ENCODE measurements around the gene TLK1.

Gene TLK1

DNA sequence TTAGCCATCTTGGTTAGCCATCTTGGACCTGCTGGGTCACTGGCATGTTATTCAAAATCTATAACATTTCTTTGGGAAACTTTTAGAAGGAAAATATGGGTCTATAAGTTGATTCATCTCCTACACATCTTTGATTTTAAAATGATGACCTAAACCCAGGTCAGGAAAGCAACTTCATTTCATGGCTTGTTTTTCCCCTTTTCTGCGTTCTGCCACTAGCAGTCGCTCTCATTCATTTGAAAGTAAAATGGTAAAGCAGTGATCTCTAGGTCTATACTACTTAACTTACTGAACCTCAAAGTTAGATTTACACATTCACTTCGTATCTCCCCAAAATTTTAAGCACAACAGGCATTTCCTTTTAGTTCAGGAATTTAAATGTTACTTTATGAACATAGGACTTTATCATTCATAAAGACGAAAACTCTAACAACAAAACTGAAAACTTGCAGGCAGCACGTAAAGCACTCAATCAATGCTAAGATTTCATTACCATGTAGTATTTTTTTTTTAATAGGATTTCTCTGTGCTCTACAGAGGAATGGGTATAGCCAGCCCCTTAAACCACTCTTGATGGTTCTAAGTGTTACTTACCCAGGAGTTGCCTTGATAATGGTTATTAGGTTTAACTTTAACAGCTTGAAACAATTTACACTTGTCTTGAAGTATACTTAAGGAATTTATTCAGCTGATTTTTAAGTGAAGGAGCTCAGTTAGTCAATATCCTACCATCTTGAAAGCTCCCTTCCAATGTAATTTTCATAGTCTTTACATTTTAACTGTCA is 169.1 kb downstream of the TLK1 start:
- peak; percentile 69 for FAIRE-seq

DNA sequence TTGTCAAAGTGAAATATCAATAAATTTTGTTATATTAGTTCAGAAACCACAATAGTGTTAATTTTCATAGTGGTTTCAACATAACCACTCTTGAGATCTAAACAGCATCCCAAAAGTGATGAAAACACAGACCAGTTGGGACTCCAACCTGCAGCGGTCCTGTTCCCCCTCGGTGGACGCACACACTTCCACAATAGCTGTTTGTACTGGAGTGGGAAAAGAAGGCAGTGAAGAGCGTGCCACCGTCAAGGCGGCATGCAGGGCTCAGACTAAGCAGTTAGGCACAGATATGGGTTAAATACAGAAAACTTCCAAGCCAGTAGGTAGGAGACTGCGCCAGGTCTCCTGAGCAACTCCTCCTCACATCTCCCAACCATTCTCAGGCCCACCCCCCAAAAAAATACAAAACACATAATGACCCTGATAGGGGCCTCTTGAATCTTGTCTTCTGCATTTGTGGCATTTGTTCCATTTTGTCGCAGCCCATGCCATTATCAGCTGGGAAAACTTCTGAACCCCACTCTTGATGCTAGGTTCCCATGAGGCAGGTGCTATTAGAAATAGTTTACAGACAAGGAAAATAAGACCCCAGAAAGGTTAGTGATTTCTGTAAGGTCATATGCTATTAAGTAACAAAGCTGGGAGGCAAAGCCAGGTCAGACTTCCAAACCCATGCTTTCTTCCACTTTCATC is 174.0 kb downstream of the TLK1 start:
- FAIRE-seq, result no peak

DNA sequence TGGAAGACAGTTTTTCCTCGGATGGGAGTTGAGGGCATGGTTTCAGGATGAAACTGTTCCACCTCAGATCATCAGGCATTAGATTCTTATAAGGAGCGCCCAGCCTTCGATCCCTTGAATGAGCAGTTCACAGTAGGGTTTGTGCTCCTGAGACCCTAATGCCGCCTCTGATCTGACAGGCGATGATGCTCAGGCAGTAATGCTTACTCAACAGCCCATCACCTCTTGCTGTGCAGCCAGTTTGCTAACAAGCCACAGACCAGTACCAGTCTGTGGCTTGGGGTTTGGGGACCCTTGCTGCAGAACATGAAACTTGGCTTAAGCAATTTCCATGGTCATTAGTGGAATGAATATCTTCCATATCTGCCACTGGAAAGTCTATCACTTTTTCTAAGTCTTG is 175.3 kb downstream of the TLK1 start:
- FAIRE-seq, result no peak

DNA sequence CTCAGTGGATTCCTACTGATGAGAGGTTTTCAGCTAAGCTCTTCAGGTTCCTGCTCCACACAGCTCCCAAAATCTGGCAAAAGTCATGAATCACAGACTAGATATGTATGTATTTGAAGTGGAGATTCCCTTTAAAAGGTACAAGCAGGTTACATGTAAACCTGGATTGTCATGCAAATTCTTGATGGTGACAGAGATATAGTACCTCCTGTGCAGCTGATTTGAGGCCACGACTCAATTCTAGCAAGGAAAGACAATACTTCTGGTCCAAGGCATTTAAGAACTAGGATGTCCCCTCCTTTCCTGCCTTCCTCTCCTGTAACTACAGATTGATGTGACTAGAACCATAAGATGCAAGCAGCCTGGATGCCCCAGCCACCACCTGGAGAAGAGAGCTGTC is 176.6 kb downstream of the TLK1 start:
- no peak for FAIRE-seq

DNA sequence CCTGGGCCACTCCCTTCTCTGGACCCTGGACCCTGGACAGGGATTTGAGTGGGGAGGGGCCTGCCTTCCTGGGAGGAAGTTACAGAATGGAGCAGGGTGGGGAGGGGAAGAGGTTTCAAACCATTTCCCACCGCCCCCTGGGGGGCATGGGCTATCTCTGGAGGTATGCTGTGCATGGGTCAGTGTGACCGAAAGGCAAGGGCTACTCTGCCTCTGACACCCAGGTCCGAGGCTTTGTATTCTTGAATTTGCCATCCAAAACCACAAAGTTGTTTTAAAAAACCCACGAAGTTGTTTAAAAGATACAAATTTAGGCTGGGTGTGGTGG is 184.8 kb downstream of the TLK1 start:
- no peak for FAIRE-seq

DNA sequence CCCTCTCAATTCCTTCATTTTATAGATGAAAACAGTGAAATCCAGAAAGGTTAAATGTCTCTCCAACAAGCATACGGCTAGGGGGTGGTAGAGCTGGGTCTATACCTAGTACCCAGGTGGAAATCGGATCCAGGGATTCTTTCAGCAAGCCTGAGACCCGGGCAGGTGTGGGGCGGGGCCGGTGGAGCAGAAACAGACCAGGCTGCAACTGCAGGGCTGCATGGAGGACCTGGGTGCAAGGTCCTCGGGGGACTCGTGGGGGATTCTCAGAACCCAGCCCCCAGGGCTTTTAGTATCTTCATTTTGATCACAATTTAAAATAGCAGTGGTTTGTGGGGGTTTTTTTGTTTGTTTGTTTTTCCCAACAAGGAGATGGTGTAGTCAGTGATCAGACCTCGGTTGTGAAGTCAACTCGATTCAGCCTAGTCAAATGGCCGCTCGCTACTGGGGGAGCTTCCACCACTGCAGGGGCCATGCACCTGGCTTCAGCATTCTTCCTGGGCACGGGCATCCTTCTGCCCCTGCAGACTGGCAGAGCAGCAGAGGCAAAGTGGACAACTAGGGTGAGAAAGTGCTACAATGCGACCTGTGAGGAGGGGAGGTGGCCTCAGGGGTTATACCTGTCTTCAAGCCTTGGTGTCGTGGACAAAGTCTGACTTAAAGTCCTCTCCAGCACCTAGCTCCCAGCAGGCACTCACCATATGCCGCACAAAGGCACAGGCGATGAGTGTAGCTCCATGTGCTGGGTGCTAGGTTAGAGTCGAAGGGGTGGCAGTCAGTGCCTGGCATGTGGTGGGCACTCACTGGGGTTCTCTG is 185.4 kb downstream of the TLK1 start:
- no peak for FAIRE-seq

DNA sequence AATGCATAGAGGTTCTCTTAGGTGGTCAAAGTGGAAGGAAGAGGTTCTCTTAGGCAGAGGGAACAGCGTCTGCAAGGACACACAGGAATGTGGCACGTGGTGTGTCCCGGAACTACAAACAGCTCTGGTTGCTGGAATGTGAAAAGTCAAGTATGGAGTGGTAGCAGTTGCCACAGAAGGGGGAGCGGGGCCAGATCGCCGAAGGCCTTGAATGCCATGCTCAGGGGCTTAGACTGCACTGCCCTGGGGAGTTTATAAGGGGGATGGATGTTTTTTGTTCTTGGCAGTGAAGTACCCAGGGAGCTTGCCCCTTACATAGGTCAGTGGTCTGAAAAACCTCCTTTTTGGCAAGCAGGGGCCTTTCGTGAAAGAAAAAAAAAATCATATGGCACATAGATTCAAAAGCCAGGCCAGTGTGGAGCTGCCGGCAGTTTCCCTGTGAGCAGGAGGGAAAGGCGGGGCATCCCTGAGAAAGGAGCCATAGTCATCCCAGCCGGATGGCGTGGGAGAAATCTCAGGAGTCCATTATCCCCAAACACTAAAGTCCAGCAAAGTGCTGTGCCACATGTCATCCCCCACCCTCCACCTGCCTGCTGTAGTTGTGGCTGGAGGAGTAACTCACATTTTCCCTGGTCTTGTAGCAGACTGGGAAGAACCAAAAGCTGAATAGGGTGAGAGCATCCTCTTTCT is 186.2 kb downstream of the TLK1 start:
- FAIRE-seq, result no peak

DNA sequence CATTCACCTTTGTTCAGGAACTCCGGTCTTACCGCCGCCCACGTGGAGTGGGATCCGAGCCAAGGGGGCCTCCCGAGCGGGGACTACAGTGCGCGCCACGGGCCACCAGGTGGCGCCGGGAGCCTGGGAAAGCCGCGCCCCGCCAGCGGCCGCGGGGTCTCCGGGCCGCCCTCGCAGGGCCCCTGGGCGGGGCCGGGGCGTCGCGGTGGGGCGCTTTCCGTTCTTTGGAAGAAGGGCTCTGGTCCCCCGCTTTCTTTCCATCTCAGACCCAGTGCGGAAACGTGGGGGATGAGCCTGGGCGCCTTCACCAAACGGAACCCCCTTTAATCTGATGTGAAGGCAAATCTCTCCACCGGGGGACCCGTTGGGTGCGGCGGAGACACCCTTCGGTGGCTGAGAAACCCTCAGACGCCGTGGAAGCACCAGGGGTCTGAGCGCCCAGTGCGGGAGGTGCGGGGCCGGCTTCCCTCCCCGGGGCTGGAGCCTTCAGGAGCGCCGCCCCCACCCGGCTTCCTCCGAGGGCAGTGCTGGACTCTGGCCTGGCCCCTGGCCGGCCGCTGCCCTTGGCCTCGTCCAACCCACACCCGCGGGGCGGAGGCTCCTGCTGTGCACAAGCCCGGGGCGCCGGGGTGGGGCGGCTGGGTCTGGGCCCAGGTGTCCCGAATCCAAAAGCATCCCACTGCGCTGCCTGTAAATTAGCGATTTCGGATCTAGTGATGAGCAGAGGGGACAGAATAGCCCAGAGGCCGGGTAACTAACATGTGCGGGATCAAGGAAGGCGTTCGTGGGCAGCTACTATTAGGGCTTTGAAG is 187.0 kb downstream of the TLK1 start:
- FAIRE-seq, result no peak

DNA sequence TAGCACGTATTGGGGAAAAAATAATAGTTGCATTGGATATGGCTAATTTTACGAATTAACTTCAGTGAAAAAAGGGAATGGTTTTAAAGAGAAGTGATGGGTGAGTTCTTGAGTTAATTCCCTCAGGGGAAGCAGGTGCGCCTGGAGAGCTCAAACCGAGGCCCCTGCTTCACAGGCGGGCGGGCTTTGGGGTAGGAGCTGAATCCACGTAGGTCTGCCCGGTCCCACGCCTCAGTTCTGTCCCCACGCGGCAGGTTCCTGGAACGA is 187.5 kb downstream of the TLK1 start:
- FAIRE-seq, result no peak

DNA sequence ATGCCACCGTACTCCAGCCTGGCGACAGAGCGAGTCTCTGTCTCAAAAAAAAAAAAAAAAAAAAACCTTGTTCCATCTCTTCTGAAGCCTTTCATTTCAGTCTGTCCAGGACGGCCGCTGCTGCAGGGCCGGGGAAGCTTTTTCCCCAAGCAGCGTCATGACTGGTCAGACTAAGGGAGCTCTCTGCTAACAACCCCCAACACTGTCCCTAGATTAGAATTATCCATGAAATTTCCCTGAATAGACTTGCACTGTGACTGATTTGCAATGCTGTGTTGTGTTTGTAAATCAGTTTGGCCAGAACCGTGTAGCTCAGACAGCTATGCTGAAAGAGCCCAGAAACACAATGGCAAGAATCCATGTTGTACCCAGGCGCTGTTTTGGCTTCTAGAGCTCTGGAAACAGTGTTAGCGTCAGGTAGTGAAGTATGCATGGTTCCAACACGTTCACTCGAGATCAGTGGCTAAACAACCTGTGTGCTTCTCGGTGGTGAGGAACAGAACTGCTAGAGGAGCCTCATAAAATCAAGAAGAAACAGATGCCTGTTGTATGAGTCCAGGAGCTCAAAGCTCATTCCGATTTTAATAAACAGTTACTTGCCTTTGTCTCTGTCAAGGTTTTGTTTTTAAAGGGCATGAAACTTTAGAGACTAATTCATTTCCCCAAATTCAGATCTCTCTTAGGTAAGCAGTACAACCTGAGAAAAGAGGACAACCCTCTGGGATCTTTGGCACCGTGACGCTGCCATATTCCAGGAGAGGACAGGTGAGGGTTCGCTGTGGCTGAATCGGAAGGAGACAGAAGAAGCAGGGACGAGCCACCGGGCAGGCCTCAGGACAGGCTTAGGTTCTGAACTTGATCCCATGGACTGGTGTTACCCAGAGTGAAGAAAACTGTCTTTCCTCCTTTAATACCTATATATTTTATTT is 188.1 kb downstream of the TLK1 start:
- no peak for FAIRE-seq

DNA sequence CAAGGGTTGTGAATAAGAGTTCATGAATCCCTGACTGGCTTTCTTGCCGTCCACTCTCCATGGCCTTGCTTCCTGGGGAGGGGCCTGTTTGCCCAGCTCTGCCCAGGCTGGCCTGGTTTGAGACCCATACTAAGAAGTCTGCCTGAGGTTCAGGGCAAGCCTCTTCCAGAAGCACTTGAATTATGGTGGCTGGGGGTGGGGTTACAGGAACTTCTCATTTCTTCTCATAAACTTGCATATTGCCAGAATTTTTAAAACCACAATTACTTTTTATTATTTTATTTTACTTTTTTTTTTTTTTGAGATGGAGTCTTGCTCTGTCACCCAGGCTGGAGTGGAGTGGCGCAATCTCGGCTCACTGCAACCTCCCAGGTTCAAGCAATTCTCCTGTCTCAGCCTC is 189.6 kb downstream of the TLK1 start:
- no peak for FAIRE-seq

DNA sequence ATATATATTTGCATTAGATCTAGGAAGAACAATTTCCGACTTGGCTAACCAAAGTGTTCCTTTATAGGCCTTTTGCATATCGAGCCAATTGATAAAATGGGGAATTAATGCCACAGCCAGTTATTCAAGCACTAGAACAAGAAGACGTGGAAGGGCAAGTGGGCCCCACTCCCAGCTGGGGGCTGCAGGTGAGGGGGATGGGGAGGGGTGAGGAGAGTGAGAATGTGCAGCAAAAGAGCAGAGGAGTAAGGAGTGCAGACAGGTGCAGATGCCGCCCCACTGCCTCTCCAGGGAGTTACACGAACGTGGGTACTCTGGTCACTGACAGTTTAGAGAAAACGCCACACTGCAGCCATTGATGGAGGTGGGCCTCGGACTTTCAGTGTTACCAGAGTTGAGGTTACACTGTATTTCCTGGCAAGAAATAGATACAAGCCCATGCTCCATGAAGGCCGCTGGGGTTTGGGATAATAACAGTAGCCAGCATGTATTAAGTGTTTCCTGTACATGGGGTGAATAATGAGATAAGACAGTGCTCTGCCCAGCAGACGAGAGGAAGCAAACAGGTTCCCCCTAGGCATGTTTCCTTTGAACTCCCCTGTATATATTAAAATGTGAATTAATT is 190.7 kb downstream of the TLK1 start:
- no peak for FAIRE-seq

DNA sequence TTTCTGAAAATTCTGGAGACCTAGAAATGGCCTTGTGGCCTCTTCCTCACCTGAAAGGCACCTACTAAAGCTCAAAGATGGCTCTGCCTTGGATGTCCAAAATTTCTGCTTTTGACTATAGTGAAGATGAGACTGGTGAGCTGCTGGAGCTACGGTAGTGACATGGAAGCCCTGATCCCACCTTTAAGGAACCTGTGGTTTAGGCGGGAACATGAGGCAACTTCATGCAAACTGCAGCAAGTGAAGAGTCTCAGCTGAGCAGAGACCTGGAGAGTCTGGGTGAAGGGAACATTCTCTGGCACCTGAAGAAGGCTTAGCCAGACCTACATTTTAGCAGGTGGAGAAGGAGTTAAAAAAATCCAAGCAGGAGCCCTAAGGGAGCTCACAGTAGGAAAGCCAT is 191.7 kb downstream of the TLK1 start:
- no peak for FAIRE-seq

DNA sequence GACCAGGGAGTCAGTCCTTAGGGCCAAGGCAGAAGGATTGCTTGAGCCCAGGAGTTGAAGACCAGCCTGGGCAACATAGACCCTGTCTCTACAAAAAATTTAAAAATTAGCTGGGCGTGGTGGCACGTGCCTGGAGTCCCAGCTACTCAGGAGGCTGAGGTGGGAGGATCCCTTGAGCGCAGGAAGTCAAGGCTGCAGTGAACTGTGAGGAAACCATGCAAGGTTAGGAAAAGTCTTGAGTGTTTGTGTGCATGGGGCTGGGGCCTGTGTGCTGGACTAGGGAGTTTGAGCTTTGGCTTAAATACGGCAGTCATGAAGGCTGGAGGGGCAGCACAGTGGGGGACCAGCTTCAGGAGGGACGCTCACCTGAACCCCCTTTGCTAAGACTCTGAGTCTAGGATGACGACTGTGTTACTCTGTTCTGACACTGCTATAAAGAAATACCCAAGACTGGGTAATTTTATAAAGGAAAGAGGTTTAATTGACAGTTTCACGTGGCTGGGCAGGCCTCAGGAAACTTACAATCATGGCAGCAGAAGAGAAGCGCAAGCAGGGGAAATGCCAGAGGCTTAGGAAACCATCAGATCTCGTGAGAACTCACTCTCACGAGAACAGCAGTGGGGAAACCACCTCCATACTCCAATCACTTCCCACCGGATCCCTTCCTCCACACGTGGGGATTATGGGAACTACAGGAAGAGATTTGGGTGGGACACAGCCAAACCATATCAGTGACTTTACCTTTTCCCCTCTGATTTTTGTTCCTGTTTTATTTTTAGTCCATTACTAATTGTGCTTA is 192.3 kb downstream of the TLK1 start:
- FAIRE-seq, result no peak

DNA sequence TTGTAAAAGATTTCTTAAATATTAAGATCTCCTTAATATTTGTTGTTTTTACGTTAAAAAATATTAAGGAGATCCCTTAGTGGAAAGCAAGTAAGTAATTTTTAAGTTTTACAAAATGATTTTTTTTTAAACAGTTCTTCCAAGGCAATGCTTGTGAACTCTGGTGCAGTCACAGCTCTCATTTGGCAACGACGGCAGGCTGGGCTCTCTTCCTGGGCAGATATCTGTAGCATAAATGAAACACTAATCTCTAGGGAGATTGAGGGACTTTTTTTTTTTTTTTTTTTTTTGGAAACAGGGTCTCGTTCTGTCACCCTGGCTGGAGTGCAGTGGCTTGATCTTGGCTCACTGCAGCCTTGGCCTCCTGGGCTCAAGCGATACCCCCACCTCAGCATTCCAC is 193.1 kb downstream of the TLK1 start:
- no peak for FAIRE-seq

DNA sequence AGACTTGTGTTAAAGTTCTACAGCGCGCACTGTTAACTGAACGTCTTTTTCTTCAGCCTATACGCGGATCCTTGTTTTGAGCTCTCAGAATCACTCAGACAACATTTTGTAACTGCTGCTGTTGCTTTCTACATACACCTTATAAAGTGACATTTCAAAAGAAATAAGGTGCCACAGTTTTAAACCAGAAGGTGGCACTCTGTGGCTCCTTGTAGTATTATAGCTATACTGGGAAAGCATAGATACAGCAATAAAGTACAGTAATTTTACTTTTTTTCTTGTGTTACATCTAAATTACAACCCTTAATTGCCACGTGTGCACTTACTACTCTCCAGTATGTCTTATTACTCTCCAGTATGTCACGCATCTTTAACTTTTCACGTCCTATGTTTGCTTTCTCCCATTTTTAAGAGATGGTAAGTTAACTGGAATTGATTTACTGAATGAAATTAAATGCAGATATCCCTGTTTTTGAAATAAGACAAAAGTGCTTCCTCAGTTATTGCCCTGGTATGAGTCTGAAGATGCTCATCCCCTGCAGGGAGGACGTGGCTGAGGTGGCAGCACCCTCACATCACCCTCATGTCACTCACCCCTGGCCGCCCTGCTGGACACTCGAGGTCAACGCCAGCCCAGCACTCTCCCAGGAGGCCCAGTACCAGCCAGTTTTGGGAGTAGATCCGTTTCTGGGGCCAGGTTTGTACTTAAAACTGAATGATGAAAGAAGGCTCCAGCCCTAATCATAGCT is 193.9 kb downstream of the TLK1 start:
- no peak for FAIRE-seq

DNA sequence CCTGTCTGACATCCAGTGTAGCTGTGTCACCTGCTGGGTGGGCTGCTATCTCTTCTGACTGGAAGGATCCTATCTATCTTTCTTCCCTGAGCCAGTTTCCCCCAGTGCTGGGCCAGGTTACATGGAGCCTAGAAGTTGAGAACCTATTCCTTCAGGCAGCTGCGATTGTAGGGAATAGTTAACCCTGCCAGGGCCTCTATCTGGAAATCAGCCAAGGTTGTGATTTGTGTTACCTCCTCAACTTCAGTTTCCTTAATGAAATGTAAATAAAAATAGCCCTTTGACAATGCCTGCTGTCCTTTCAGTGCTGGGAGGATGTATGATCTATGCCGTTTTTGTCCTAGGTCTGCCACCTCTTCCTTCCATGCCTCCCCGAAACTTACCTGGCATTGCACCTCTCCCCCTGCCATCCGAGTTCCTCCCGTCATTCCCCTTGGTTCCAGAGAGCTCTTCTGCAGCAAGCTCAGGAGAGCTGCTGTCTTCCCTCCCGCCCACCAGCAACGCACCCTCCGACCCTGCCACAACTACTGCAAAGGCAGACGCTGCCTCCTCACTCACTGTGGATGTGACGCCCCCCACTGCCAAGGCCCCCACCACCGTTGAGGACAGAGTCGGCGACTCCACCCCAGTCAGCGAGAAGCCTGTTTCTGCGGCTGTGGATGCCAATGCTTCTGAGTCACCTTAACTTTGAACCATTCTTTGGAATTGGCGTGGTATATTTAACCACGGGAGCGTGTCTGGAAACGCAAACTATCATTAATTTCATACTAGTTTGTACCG is 195.1 kb downstream of the TLK1 start:
- no peak for FAIRE-seq

DNA sequence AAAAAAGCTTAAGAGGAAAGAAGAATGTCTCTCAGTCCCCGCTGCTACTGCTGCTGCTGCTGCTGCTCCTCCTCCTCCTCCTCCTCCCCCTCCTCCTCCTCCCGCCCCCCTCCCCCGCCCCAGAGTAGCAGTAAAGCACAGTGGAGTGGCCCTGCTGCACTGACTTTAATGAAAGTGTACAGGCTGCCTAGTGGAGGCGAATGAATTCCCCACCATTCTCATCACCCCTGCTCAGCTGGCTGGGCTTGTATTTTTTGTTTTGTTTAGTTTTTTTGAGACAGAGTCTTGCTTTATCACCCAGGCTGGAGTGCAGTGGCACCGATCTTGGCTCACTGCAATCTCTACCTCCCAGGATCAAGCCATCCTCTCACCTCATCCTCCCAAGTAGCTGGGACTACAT is 197.3 kb downstream of the TLK1 start:
- no peak for FAIRE-seq

DNA sequence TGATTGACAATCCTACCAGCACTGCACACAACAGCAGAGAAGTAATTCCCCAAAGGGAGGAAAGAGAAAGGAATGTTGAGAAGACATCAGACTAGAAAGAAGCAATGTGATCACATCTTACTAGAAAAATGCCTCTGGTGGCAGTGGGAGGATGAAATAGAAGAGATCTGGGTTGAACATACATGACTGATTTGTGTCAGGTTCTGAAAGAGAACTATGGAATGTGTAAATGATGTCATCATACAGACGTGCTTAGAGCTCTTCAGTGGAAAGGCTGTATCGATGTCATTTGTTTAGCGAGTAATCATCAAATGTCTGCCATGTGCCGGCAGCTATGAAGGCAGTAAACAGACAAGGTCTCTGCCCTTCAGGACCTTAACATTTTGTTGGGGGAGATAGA is 206.8 kb downstream of the TLK1 start:
- no peak for FAIRE-seq
